Measurements from ENCODE around the gene GNB1L. TPM values are rescaled to one million over a fixed set of nuclear protein-coding genes. Genes with fewer than 3 reads are reported as not detected.
A peak's percentile ranks its signal among the peaks of the same experiment; 100 is the strongest.

The GNB1L gene
- total RNA-seq, 1 experiment from 2014 or later, result 18.0 TPM

GRCh38 chr22:19774628-19775027 lies 80.0 kb downstream of the GNB1L start:
- ChIA-PET CTCF (no interaction called here), POLR2A (no interaction called here)
- ATAC-seq (no peak), DNase-seq (ENCODE audit: low spot score) (peak; percentile 1)
- H3K4me1 Mint-ChIP-seq, result no peaks in the 10 kb centered on the region
- H3K36me3 Mint-ChIP-seq, result no peaks in the 10 kb centered on the region
- H3K9me3 Mint-ChIP-seq, result no peaks in the 10 kb centered on the region
- TF ChIP-seq CTCF (IDR thresholded peaks at IDR 0.05) (no peak), NR2C2 (CRISPR knock-in tag; IDR thresholded peaks at IDR 0.05) (no peak), CREB1 (CRISPR knock-in tag; IDR thresholded peaks at IDR 0.05) (no peak), ZNF671 (CRISPR knock-in tag; IDR thresholded peaks at IDR 0.05) (no peak), ETV6 (CRISPR knock-in tag; IDR thresholded peaks at IDR 0.05) (no peak), E2F1 (CRISPR knock-in tag; IDR thresholded peaks at IDR 0.05) (no peak), ZSCAN18 (CRISPR knock-in tag; IDR thresholded peaks at IDR 0.05) (no peak), STAT6 (CRISPR knock-in tag; conservative IDR thresholded peaks at IDR 0.05; ENCODE audit: low read depth) (no peak), FOXK1 (CRISPR knock-in tag; IDR thresholded peaks at IDR 0.05) (no peak), AR (CRISPR knock-in tag; IDR thresholded peaks at IDR 0.05) (no peak), ATF2 (CRISPR knock-in tag; IDR thresholded peaks at IDR 0.05; ENCODE audit: borderline replicate concordance, low read depth) (no peak), USF1 (CRISPR knock-in tag; IDR thresholded peaks at IDR 0.05) (no peak), GABPB1 (CRISPR knock-in tag; IDR thresholded peaks at IDR 0.05) (no peak)
- peaks cover 35% of the 10 kb centered on the region for H3K27me3 Mint-ChIP-seq (ENCODE audit: low read depth)
- no peak overlapping the region for H3K4me3 Mint-ChIP-seq
- H3K27ac Mint-ChIP-seq, result no peak overlapping the region

Measured in WTC11 (cell line).